GM23338 (cell line): Measurements from ENCODE around the gene TNFAIP8L2. TPM values are rescaled to one million over a fixed set of nuclear protein-coding genes. Genes with fewer than 3 reads are reported as not detected.

Experiments used
- ATAC-seq: fragments of 200-7000 bp; cut with Tn5 transposase; 3 replicates; pipeline ENCODE4 v1.9.1; 2020
- DNase-seq: peaks from one replicate; pipeline ENCODE4 v3.0.0-alpha.2; 2015; ENCODE audit warnings: low spot score
- H2AFZ ChIP-seq: fragments of 200-600 bp; sonication (generic); 2 replicates; pipeline ENCODE4 v1.8.0; 2016; ENCODE audit warnings: antibody characterized with exemption, mild to moderate bottlenecking, moderate library complexity
- H3F3A ChIP-seq: fragments of 200-600 bp; sonication (generic); replicated peaks from 2 replicates; pipeline ENCODE4 v1.8.0; 2017; ENCODE audit warnings: antibody characterized with exemption, mixed run types, low read depth
- H3K27ac ChIP-seq: fragments of 200-600 bp; sonication (generic); 2 replicates; pipeline ENCODE4 v1.6.1; 2016; ENCODE audit warnings: low read depth
- H3K27me3 ChIP-seq: fragments of 200-600 bp; sonication (generic); 2 replicates; pipeline ENCODE4 v1.8.0; 2016; ENCODE audit warnings: mild to moderate bottlenecking, mixed run types, moderate library complexity; ENCODE audit not compliant: insufficient read depth
- H3K36me3 ChIP-seq: fragments of 200-600 bp; sonication (generic); 2 replicates; pipeline ENCODE4 v1.8.0; 2016; ENCODE audit warnings: mild to moderate bottlenecking; ENCODE audit not compliant: insufficient read depth
- H3K4me1 ChIP-seq: fragments of 200-600 bp; sonication (generic); 2 replicates; pipeline ENCODE4 v1.8.0; 2016; ENCODE audit warnings: mild to moderate bottlenecking, moderate library complexity; ENCODE audit not compliant: insufficient read depth
- H3K4me2 ChIP-seq: fragments of 200-600 bp; sonication (generic); 2 replicates; pipeline ENCODE4 v1.7.1; 2017; ENCODE audit warnings: mixed run types
- H3K4me3 ChIP-seq: fragments of 200-600 bp; sonication (generic); 2 replicates; pipeline ENCODE4 v1.6.1; 2016; ENCODE audit warnings: mixed run types
- H3K79me2 ChIP-seq: fragments of 200-600 bp; sonication (generic); replicated peaks from 2 replicates; pipeline ENCODE4 v1.8.0; 2017; ENCODE audit warnings: mild to moderate bottlenecking; ENCODE audit not compliant: insufficient read depth
- H3K9me2 ChIP-seq: fragments of 200-600 bp; sonication (generic); 2 replicates; pipeline ENCODE4 v1.8.0; 2017; ENCODE audit not compliant: insufficient read depth
- H4K20me1 ChIP-seq: fragments of 200-600 bp; sonication (generic); replicated peaks from 2 replicates; pipeline ENCODE4 v1.8.0; 2017; ENCODE audit warnings: mild to moderate bottlenecking; ENCODE audit not compliant: insufficient read depth
- H3K27ac Mint-ChIP-seq: 2 replicates; pipeline ENCODE4 v1.8.0; 2020; ENCODE audit warnings: inconsistent platforms, mild to moderate bottlenecking, moderate library complexity, mixed read lengths
- H3K27me3 Mint-ChIP-seq: 3 replicates; pipeline ENCODE4 v1.8.0; 2022; ENCODE audit warnings: low read depth, mild to moderate bottlenecking, moderate library complexity, mixed read lengths, inconsistent platforms; ENCODE audit not compliant: insufficient read depth, poor library complexity
- H3K36me3 Mint-ChIP-seq: 3 replicates; pipeline ENCODE4 v1.8.0; 2021; ENCODE audit warnings: low read depth, mild to moderate bottlenecking, inconsistent platforms, moderate library complexity, mixed read lengths
- H3K4me1 Mint-ChIP-seq: 3 replicates; pipeline ENCODE4 v1.8.0; 2020; ENCODE audit warnings: mild to moderate bottlenecking, inconsistent platforms, mixed read lengths
- H3K4me3 Mint-ChIP-seq: 3 replicates; pipeline ENCODE4 v1.8.0; 2021; ENCODE audit warnings: moderate library complexity, mild to moderate bottlenecking, inconsistent platforms, mixed read lengths
- H3K9me3 Mint-ChIP-seq: 3 replicates; pipeline ENCODE4 v1.8.0; 2020; ENCODE audit warnings: moderate library complexity, mild to moderate bottlenecking, inconsistent platforms, mixed read lengths
- CREB1 ChIP-seq: fragments of 250-450 bp; sonication (Bioruptor Pico); IDR thresholded peaks from 2 replicates; pipeline ENCODE4 v1.5.0; 2020; ENCODE audit warnings: low read depth, mild to moderate bottlenecking, moderate library complexity
- JUNB ChIP-seq: IDR thresholded peaks from one replicate; pipeline ENCODE4 v1.6.1; 2016; ENCODE audit warnings: antibody characterized with exemption; ENCODE audit not compliant: unreplicated experiment
- ZNF331 ChIP-seq: fragments of 250-450 bp; sonication (Bioruptor Pico); IDR thresholded peaks from 2 replicates; pipeline ENCODE4 v1.5.0; 2020; ENCODE audit warnings: low read depth, mild to moderate bottlenecking, moderate library complexity
- polyA plus RNA-seq: library from polyadenylated mRNA; unstranded; fragments of >200 nt; fragmentation: Nextera tagmentation; extraction: Ambion mirVana; gene quantifications from 2 replicates; pipeline ENCODE4 v1.2.1, GENCODE V29; 2016
- total RNA-seq: library from RNA; depleted of rRNA; stranded (reverse); fragments of >200 nt; shearing (Covaris generic); gene quantifications from 2 replicates; pipeline ENCODE4 v1.2.3, GENCODE V29; 2014
- TF ChIP-seq, protein P1 (sequence below), 2 experiments: fragments of 200-600 bp in 1 of 2; sonication (generic) in 1 of 2; conservative IDR thresholded peaks; 2 replicates each; pipeline versions ENCODE4 v1.5.1 to v1.6.1; 2016 to 2017; ENCODE audit warnings: antibody characterized with exemption in 2 of 2, low read depth in 2 of 2, mild to moderate bottlenecking in 2 of 2, moderate library complexity in 1 of 2
- TF ChIP-seq, protein P2 (sequence below): fragments of 250-450 bp; sonication (Bioruptor Pico); IDR thresholded peaks from 2 replicates; pipeline ENCODE4 v1.5.0; 2020; ENCODE audit warnings: mild to moderate bottlenecking, moderate library complexity

TNFAIP8L2 gene
- total and polyA plus RNA-seq, 2 experiments from 2014 or later, result 0.40 TPM; not detected in 1

DNA sequence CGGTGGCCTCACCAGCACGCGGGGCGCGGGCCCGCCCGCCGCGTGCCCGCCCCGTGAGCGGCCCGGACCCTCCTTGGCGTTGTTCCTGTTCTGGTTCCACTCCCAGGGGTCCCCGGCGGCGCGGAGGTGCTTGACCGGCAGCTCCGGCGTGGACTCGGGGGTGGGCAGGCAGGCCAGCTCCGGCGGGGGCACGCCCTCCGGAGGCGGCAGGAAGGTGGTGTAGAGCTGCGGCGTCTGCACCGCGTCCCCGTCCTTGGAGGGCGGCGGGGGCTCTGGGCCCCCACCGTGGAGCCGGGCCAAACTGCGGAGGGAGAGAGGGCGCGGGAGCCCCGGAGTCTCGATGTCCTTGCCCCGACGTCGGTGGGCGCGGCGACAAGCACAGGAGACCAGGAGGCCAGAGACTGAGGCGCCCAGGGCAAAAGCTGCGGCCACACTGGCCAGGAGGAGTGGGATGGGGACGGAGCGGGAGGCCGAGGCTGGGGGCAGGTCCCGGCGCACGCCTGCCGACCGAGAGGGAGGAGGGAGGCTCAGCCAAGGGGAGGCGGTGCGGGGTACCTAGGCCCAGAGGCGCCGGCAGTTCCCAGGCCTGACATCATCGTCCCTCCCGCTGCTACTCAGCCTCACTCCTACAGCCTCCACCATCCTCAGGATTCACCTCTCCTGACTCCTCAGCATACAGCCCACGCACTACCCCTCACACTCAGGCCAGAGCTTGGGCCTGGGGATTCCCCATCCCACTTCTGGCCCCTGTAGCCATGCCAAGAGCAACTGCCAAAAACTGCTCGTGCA is 23.2 kb upstream of the TNFAIP8L2 start:
- no peak overlapping the region for H3K27ac Mint-ChIP-seq
- no peaks in the 10 kb centered on the region for H3K79me2 ChIP-seq
- ATAC-seq (peak; percentile 28), DNase-seq (peak; percentile 71)
- H3K4me3 ChIP-seq, result peak overlapping the region; percentile 88
- peak overlapping the region; percentile 59; the same call in 2 of the 3 replicates for H3K4me3 Mint-ChIP-seq
- no peaks in the 10 kb centered on the region for H3K36me3 ChIP-seq
- peaks cover 39% of the 10 kb centered on the region for H3K27me3 Mint-ChIP-seq
- peaks cover 34% of the 10 kb centered on the region for H3K36me3 Mint-ChIP-seq
- H3K9me2 ChIP-seq, result no peaks in the 10 kb centered on the region
- 0 out of 2 replicates have a peak overlapping the region, but pooled peaks have one; percentile 23 for H2AFZ ChIP-seq
- TF ChIP-seq ZNF331 (CRISPR knock-in tag), result no peak
- TF ChIP-seq, protein P1, sequence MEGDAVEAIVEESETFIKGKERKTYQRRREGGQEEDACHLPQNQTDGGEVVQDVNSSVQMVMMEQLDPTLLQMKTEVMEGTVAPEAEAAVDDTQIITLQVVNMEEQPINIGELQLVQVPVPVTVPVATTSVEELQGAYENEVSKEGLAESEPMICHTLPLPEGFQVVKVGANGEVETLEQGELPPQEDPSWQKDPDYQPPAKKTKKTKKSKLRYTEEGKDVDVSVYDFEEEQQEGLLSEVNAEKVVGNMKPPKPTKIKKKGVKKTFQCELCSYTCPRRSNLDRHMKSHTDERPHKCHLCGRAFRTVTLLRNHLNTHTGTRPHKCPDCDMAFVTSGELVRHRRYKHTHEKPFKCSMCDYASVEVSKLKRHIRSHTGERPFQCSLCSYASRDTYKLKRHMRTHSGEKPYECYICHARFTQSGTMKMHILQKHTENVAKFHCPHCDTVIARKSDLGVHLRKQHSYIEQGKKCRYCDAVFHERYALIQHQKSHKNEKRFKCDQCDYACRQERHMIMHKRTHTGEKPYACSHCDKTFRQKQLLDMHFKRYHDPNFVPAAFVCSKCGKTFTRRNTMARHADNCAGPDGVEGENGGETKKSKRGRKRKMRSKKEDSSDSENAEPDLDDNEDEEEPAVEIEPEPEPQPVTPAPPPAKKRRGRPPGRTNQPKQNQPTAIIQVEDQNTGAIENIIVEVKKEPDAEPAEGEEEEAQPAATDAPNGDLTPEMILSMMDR (conservative IDR thresholded peaks at IDR 0.05; ENCODE audit: low read depth in 2 of 2), result peak in 1 of 2 experiments; percentile 34; a peak in 2 of 4 replicates
- peaks cover 38% of the 10 kb centered on the region for H3K27me3 ChIP-seq
- H3K4me1 Mint-ChIP-seq, result peaks cover 18% of the 10 kb centered on the region
- H3K4me1 ChIP-seq, result peaks cover 15% of the 10 kb centered on the region; the same call in 1 of the 2 replicates
- no peak overlapping the region for H3K27ac ChIP-seq
- no peaks in the 10 kb centered on the region; the same call in 1 of the 2 replicates for H4K20me1 ChIP-seq
- H3F3A ChIP-seq, result peaks cover 4% of the 10 kb centered on the region; the same call in 1 of the 2 replicates
- H3K9me3 Mint-ChIP-seq, result no peaks in the 10 kb centered on the region
- H3K4me2 ChIP-seq, result peak overlapping the region; percentile 100

DNA sequence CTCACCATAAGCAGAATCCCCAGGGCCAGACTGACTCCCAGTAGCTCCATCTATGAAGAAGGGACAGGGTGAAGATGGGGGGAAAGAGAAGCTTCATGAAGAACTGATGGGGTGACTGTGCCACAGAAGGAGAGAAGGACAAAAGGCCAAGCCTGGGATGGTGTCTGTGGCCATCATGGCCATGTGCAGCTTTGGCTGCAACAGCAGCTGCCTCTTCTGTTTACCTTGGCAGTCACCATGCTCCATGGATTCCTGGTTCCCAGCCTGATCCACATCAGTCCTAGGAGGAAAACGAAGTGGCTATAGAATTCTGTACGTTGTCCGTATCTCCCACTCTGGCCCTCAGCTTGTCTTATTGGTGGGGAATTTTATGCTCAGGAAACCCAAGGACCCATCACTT is 22.1 kb upstream of the TNFAIP8L2 start:
- Histone ChIP-seq H3K79me2 (no peaks in the 10 kb centered on the region), H3K27me3 (peaks cover 38% of the 10 kb centered on the region), H3K4me2 (no peak overlapping the region), H2AFZ (no peak overlapping the region), H4K20me1 (no peaks in the 10 kb centered on the region; the same call in 1 of the 2 replicates), H3K27ac (no peak overlapping the region), H3F3A (peaks cover 4% of the 10 kb centered on the region; the same call in 1 of the 2 replicates), H3K4me1 (peaks cover 15% of the 10 kb centered on the region; the same call in 1 of the 2 replicates), H3K4me3 (no peak overlapping the region), H3K36me3 (no peaks in the 10 kb centered on the region), H3K9me2 (no peaks in the 10 kb centered on the region)
- no peak for TF ChIP-seq ZNF331 (CRISPR knock-in tag)
- no peak for TF ChIP-seq JUNB
- no peak for TF ChIP-seq CREB1 (CRISPR knock-in tag)
- Mint-ChIP-seq H3K4me3 (peak overlapping the region; percentile 23; the same call in 1 of the 3 replicates), H3K27me3 (peaks cover 42% of the 10 kb centered on the region), H3K27ac (no peak overlapping the region), H3K36me3 (peaks cover 34% of the 10 kb centered on the region), H3K4me1 (peaks cover 11% of the 10 kb centered on the region), H3K9me3 (no peaks in the 10 kb centered on the region)
- DNase-seq (no peak), ATAC-seq (no peak)

DNA sequence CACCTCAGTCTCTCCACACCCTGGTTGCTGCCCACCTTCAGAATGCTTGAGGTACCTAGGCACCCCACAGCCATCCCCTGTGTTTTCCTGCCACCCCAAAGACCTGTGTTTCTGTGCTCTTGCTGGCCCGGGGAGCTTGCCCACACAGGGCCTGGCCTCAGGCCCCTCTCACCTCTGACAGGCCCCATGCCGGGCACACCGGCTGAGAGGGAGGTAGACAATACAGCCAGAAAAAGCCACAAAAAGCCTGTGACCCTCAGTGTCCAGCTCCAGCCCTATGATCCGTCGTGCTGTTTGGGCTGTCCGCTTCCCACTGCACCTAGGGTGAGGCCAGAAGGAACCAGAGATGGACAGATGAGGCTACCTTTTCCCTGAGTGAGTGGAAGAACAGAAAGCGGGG is 21.5 kb upstream of the TNFAIP8L2 start:
- Mint-ChIP-seq H3K4me1 (peaks cover 11% of the 10 kb centered on the region), H3K27ac (no peak overlapping the region), H3K27me3 (peaks cover 43% of the 10 kb centered on the region), H3K9me3 (no peaks in the 10 kb centered on the region), H3K4me3 (no peak overlapping the region), H3K36me3 (peaks cover 34% of the 10 kb centered on the region)
- peaks cover 38% of the 10 kb centered on the region for H3K27me3 ChIP-seq
- no peak overlapping the region for H3K4me2 ChIP-seq
- H3K27ac ChIP-seq, result no peak overlapping the region
- no peaks in the 10 kb centered on the region; the same call in 1 of the 2 replicates for H4K20me1 ChIP-seq
- no peaks in the 10 kb centered on the region for H3K79me2 ChIP-seq
- ATAC-seq (no peak), DNase-seq (no peak)
- H3F3A ChIP-seq, result peaks cover 4% of the 10 kb centered on the region; the same call in 1 of the 2 replicates
- H3K9me2 ChIP-seq, result no peaks in the 10 kb centered on the region
- H3K4me1 ChIP-seq, result peaks cover 14% of the 10 kb centered on the region; the same call in 1 of the 2 replicates
- no peak overlapping the region for H2AFZ ChIP-seq
- no peak overlapping the region for H3K4me3 ChIP-seq
- no peaks in the 10 kb centered on the region for H3K36me3 ChIP-seq
- TF ChIP-seq, protein P2, sequence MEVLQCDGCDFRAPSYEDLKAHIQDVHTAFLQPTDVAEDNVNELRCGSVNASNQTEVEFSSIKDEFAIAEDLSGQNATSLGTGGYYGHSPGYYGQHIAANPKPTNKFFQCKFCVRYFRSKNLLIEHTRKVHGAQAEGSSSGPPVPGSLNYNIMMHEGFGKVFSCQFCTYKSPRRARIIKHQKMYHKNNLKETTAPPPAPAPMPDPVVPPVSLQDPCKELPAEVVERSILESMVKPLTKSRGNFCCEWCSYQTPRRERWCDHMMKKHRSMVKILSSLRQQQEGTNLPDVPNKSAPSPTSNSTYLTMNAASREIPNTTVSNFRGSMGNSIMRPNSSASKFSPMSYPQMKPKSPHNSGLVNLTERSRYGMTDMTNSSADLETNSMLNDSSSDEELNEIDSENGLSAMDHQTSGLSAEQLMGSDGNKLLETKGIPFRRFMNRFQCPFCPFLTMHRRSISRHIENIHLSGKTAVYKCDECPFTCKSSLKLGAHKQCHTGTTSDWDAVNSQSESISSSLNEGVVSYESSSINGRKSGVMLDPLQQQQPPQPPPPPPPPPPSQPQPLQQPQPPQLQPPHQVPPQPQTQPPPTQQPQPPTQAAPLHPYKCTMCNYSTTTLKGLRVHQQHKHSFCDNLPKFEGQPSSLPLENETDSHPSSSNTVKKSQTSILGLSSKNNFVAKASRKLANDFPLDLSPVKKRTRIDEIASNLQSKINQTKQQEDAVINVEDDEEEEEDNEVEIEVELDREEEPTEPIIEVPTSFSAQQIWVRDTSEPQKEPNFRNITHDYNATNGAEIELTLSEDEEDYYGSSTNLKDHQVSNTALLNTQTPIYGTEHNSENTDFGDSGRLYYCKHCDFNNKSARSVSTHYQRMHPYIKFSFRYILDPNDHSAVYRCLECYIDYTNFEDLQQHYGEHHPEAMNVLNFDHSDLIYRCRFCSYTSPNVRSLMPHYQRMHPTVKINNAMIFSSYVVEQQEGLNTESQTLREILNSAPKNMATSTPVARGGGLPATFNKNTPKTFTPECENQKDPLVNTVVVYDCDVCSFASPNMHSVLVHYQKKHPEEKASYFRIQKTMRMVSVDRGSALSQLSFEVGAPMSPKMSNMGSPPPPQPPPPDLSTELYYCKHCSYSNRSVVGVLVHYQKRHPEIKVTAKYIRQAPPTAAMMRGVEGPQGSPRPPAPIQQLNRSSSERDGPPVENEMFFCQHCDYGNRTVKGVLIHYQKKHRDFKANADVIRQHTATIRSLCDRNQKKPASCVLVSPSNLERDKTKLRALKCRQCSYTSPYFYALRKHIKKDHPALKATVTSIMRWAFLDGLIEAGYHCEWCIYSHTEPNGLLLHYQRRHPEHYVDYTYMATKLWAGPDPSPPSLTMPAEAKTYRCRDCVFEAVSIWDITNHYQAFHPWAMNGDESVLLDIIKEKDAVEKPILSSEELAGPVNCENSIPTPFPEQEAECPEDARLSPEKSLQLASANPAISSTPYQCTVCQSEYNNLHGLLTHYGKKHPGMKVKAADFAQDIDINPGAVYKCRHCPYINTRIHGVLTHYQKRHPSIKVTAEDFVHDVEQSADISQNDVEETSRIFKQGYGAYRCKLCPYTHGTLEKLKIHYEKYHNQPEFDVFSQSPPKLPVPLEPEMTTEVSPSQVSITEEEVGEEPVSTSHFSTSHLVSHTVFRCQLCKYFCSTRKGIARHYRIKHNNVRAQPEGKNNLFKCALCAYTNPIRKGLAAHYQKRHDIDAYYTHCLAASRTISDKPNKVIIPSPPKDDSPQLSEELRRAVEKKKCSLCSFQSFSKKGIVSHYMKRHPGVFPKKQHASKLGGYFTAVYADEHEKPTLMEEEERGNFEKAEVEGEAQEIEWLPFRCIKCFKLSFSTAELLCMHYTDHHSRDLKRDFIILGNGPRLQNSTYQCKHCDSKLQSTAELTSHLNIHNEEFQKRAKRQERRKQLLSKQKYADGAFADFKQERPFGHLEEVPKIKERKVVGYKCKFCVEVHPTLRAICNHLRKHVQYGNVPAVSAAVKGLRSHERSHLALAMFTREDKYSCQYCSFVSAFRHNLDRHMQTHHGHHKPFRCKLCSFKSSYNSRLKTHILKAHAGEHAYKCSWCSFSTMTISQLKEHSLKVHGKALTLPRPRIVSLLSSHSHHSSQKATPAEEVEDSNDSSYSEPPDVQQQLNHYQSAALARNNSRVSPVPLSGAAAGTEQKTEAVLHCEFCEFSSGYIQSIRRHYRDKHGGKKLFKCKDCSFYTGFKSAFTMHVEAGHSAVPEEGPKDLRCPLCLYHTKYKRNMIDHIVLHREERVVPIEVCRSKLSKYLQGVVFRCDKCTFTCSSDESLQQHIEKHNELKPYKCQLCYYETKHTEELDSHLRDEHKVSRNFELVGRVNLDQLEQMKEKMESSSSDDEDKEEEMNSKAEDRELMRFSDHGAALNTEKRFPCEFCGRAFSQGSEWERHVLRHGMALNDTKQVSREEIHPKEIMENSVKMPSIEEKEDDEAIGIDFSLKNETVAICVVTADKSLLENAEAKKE (CRISPR knock-in tag), result no peak
